HUES6 (cell line): ENCODE measurements around the gene DENND6B.

ENCODE experiments used
- H3K27ac ChIP-seq: 2 replicates; pipeline ENCODE4 v1.7.0; 2013; ENCODE audit warnings: low read depth, mild to moderate bottlenecking, low read length, inconsistent platforms
- H3K27me3 ChIP-seq: 2 replicates; pipeline ENCODE4 v1.6.1; 2013; ENCODE audit warnings: low read length; ENCODE audit not compliant: control insufficient read depth, insufficient read depth
- H3K36me3 ChIP-seq: 2 replicates; pipeline ENCODE4 v1.6.1; 2013; ENCODE audit warnings: low read length; ENCODE audit not compliant: control insufficient read depth, insufficient read depth
- H3K4me1 ChIP-seq: 2 replicates; pipeline ENCODE4 v1.6.1; 2013; ENCODE audit warnings: low read length; ENCODE audit not compliant: control insufficient read depth, insufficient read depth
- H3K4me3 ChIP-seq: 2 replicates; pipeline ENCODE4 v1.5.1; 2013; ENCODE audit warnings: low read depth, low read length
- H3K9ac ChIP-seq: one replicate; pipeline ENCODE4 v1.6.1; 2013; ENCODE audit warnings: mild to moderate bottlenecking, low read length
- H3K9me3 ChIP-seq: 2 replicates; pipeline ENCODE4 v1.6.1; 2013; ENCODE audit warnings: low read depth, low read length; ENCODE audit not compliant: control insufficient read depth, insufficient read depth

The DENND6B gene

GRCh38 chr22:50281384-50281760 is 45.4 kb downstream of the DENND6B start:
- Histone ChIP-seq H3K27ac (no peak overlapping the region), H3K36me3 (peaks cover 84% of the 10 kb centered on the region), H3K4me3 (no peak overlapping the region), H3K4me1 (no peaks in the 10 kb centered on the region), H3K27me3 (no peaks in the 10 kb centered on the region), H3K9ac (no peak overlapping the region), H3K9me3 (peaks cover 3% of the 10 kb centered on the region; the same call in 1 of the 2 replicates)

- H3K9me3 ChIP-seq = peaks cover 8% of the 10 kb centered on the region
- H3K9ac ChIP-seq = no peak overlapping the region
- H3K36me3 ChIP-seq = peaks cover 84% of the 10 kb centered on the region
- no peak overlapping the region for H3K4me3 ChIP-seq
- no peaks in the 10 kb centered on the region for H3K27me3 ChIP-seq
- H3K27ac ChIP-seq = no peak overlapping the region
- no peaks in the 10 kb centered on the region for H3K4me1 ChIP-seq
These were observed 46.0 kb downstream of the DENND6B start for GRCh38 chr22:50280708-50281383.

- H3K4me3 ChIP-seq = no peak overlapping the region
- no peaks in the 10 kb centered on the region for H3K27me3 ChIP-seq
- no peaks in the 10 kb centered on the region for H3K4me1 ChIP-seq
- H3K36me3 ChIP-seq = peaks cover 88% of the 10 kb centered on the region
- H3K9ac ChIP-seq = no peak overlapping the region
- H3K9me3 ChIP-seq = peaks cover 9% of the 10 kb centered on the region
- no peak overlapping the region for H3K27ac ChIP-seq
These were observed 46.6 kb downstream of the DENND6B start for GRCh38 chr22:50280022-50280707.

GRCh38 chr22:50278956-50279619 is 47.7 kb downstream of the DENND6B start:
- Histone ChIP-seq H3K9me3 (peaks cover 9% of the 10 kb centered on the region), H3K27me3 (no peaks in the 10 kb centered on the region), H3K4me1 (no peaks in the 10 kb centered on the region), H3K36me3 (peaks cover 88% of the 10 kb centered on the region), H3K4me3 (no peak overlapping the region), H3K27ac (no peak overlapping the region), H3K9ac (no peak overlapping the region)

GRCh38 chr22:50278461-50278860 is 48.4 kb downstream of the DENND6B start:
- Histone ChIP-seq H3K4me1 (no peaks in the 10 kb centered on the region), H3K4me3 (no peak overlapping the region), H3K9me3 (peaks cover 9% of the 10 kb centered on the region), H3K9ac (no peak overlapping the region), H3K27ac (no peak overlapping the region), H3K36me3 (peaks cover 85% of the 10 kb centered on the region), H3K27me3 (no peaks in the 10 kb centered on the region)

- H3K4me1 ChIP-seq = no peaks in the 10 kb centered on the region; the same call in 1 of the 2 replicates
- H3K36me3 ChIP-seq = peaks cover 78% of the 10 kb centered on the region
- peaks cover 9% of the 10 kb centered on the region for H3K9me3 ChIP-seq
- H3K27me3 ChIP-seq = 0 out of 2 replicates have a peak, but pooled peaks cover 2% of the 10 kb centered on the region
- H3K4me3 ChIP-seq = no peak overlapping the region
- H3K27ac ChIP-seq = no peak overlapping the region
- no peak overlapping the region for H3K9ac ChIP-seq
These were observed 49.1 kb downstream of the DENND6B start for GRCh38 chr22:50277761-50278160.

GRCh38 chr22:50276143-50276542 is 50.7 kb downstream of the DENND6B start:
- H3K9me3 ChIP-seq = peaks cover 9% of the 10 kb centered on the region
- H3K9ac ChIP-seq = no peak overlapping the region
- peaks cover 13% of the 10 kb centered on the region for H3K27me3 ChIP-seq
- no peak overlapping the region for H3K27ac ChIP-seq
- no peak overlapping the region for H3K4me3 ChIP-seq
- H3K4me1 ChIP-seq = peaks cover 7% of the 10 kb centered on the region
- H3K36me3 ChIP-seq = peaks cover 62% of the 10 kb centered on the region

- peaks cover 20% of the 10 kb centered on the region for H3K27me3 ChIP-seq
- H3K27ac ChIP-seq = no peak overlapping the region
- no peak overlapping the region for H3K4me3 ChIP-seq
- H3K4me1 ChIP-seq = peaks cover 11% of the 10 kb centered on the region
- peaks cover 56% of the 10 kb centered on the region for H3K36me3 ChIP-seq
- no peak overlapping the region for H3K9ac ChIP-seq
- peaks cover 9% of the 10 kb centered on the region for H3K9me3 ChIP-seq
These were observed 51.4 kb downstream of the DENND6B start for GRCh38 chr22:50275181-50276055.

- Histone ChIP-seq H3K4me3 (no peak overlapping the region), H3K9me3 (peaks cover 9% of the 10 kb centered on the region), H3K9ac (no peak overlapping the region), H3K27ac (no peak overlapping the region), H3K36me3 (peaks cover 49% of the 10 kb centered on the region), H3K27me3 (peaks cover 25% of the 10 kb centered on the region), H3K4me1 (peaks cover 11% of the 10 kb centered on the region)
These were observed 52.0 kb downstream of the DENND6B start for GRCh38 chr22:50274771-50275170.

GRCh38 chr22:50274311-50274710 is 52.5 kb downstream of the DENND6B start:
- H3K27ac ChIP-seq = no peak overlapping the region
- peaks cover 30% of the 10 kb centered on the region for H3K27me3 ChIP-seq
- peaks cover 45% of the 10 kb centered on the region for H3K36me3 ChIP-seq
- no peak overlapping the region for H3K9ac ChIP-seq
- peaks cover 9% of the 10 kb centered on the region for H3K9me3 ChIP-seq
- H3K4me1 ChIP-seq = peaks cover 15% of the 10 kb centered on the region
- H3K4me3 ChIP-seq = no peak overlapping the region
